ENCODE results near the gene CYSTM1.
"Not testable (repeated sequence)": the region's sequence is repeated elsewhere in the genome, so short reads cannot be mapped to it uniquely, and the experiment has no call there.

The CYSTM1 gene

DNA sequence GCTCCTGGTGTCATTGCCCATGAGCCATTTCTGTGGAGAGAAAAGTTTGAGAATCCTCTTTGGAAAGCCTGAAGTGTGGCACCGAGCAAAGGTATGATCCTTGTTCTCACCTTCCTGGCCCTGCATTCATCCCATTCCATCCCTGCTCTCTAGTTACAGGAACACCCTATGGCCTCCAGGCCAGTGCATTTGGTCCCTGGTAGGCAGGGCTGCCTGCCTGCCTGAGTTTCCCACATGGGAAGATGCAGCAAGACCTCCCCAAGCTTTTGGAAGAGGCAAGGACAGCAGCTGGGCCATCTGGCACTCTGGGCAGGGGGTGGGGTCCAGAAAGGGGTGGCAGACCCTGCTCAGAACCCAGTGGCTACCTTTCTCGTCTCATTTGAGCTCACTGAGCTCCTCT lies 24.8 kb upstream of the CYSTM1 start:
- TF ChIP-seq CTCF (IDR thresholded peaks at IDR 0.05; ENCODE audit: borderline replicate concordance, insufficient read depth, low read depth, low read length) = no peak
- no peak overlapping the region for H3K4me3 ChIP-seq (ENCODE audit: low read depth, low read length)

- no peak overlapping the region for H3K4me3 ChIP-seq (ENCODE audit: low read depth, low read length)
- TF ChIP-seq CTCF (IDR thresholded peaks at IDR 0.05; ENCODE audit: borderline replicate concordance, insufficient read depth, low read depth, low read length) = no peak
Measured at GRCh38 chr5:140151144-140152021, 23.6 kb upstream of the CYSTM1 start.

GRCh38 chr5:140152022-140152999 lies 22.7 kb upstream of the CYSTM1 start:
- TF ChIP-seq CTCF (IDR thresholded peaks at IDR 0.05; ENCODE audit: borderline replicate concordance, insufficient read depth, low read depth, low read length) = no peak
- H3K4me3 ChIP-seq (ENCODE audit: low read depth, low read length) = no peak overlapping the region

DNA sequence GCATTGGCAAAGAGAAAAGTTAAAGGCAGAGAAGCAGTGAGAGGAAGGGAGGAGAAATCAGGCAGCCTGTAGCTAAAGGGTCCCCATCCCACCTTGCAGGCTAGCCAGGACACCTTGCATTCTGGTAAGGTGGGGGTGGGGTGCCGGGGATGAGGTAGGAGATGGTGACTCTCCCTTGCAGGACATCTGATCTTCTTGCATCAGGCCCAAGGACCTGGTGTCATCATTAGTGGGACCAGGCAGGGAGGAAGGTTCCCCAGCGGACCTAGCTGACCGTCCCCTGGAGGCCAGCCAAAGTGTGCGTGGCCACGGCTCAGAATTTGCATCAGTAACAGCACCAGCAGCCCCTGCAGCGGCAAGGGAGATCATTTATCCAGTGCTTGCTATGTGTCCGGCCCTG lies 21.7 kb upstream of the CYSTM1 start:
- no peak for TF ChIP-seq CTCF (IDR thresholded peaks at IDR 0.05; ENCODE audit: borderline replicate concordance, insufficient read depth, low read depth, low read length)
- no peak overlapping the region for H3K4me3 ChIP-seq (ENCODE audit: low read depth, low read length)

DNA sequence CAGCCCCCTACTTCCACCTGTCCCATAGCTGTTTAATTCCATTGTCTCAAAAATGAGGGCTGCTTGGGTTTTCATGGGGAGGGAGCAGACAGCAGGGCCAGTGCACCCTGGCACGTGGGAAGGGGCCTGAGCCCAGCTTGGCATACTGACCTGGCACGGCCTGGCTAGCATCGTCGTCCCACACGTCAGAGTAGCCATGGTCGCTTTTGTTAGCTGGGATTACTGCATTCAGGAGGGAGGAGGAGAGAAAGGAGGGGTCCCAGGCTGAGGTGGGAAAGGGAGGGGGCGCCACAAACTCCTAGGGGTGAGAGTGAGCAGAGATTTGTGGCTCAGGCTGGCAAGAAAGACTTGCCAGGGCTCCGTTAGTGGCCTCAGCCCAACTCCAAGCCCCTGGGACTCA lies 21.1 kb upstream of the CYSTM1 start:
- TF ChIP-seq CTCF (IDR thresholded peaks at IDR 0.05; ENCODE audit: borderline replicate concordance, insufficient read depth, low read depth, low read length) = no peak
- H3K4me3 ChIP-seq (ENCODE audit: low read depth, low read length) = no peak overlapping the region

DNA sequence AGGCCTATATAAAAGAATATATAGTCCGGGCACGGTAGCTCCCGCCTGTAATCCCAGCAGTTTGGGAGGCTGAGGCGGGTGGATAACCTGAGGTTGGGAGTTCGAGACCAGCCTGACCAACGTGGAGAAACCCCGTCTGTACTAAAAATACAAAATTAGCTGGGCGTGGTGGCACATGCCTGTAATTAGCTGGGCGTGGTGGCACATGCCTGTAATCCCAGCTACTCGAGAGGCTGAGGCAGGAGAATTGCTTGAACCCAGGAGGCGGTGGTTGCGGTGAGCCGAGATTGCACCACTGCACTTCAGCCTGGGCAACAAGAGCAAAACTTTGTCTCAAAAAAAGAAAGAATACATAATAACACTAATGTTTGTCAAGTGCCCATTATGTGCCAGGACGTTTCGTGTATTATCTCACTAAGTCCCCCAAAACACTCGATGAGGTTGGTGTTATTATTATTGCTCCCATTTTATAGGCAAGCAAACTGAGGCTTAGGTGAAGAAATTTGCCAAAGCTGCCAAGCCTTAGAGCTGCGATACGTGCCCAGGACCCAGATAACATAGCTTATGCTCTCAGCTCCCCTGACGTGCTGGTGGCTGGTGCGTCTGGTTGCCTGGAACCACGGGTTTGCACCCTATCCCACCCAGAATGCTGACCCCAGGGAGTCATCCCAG lies 20.1 kb upstream of the CYSTM1 start:
- not testable (repeated sequence) for H3K4me3 ChIP-seq (ENCODE audit: low read depth, low read length)
